ENCODE results near the gene USP24.

Gene USP24

DNA sequence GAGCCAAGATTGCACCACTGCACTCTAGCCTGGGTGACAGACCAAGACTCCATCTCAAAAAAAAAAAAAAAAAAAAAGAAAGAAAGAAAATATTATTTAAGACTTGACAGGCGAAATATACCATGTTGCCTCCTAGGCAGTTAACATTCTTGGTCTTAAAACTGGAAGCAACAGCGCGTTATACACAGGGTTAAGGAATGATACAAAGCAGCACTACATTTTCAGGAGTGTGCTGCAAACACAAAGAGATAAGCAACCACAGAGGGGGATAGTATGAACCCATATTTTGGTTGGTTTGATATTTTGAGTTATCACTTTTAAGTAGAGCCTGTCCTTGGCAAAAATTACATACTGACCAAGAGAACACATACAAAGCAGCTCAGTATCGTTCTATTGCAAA lies 25.1 kb downstream of the USP24 start:
- Histone ChIP-seq H3K4me3 (ENCODE audit: insufficient read length, low read depth) (no peak overlapping the region), H3K9me3 (ENCODE audit: insufficient read depth, low read length) (peaks cover 16% of the 10 kb centered on the region), H3K27me3 (ENCODE audit: insufficient read depth, insufficient read length) (no peaks in the 10 kb centered on the region), H3K9ac (ENCODE audit: insufficient read length, low read depth) (no peak overlapping the region), H3K4me1 (ENCODE audit: insufficient read depth, insufficient read length) (no peaks in the 10 kb centered on the region), H3K36me3 (ENCODE audit: insufficient read depth, insufficient read length, low read length) (peaks cover 9% of the 10 kb centered on the region)
- TF ChIP-seq ZNF274 (IDR thresholded peaks at IDR 0.05; ENCODE audit: low read depth, low read length): no peak
- TF ChIP-seq SUZ12 (IDR thresholded peaks at IDR 0.05; ENCODE audit: extremely low read depth, insufficient read depth, insufficient read length): no peak
- TF ChIP-seq YY1 (IDR thresholded peaks at IDR 0.05; ENCODE audit: insufficient read depth, insufficient read length): no peak
- DNase-seq (ENCODE audit: low read depth, low spot score): no peak

DNA sequence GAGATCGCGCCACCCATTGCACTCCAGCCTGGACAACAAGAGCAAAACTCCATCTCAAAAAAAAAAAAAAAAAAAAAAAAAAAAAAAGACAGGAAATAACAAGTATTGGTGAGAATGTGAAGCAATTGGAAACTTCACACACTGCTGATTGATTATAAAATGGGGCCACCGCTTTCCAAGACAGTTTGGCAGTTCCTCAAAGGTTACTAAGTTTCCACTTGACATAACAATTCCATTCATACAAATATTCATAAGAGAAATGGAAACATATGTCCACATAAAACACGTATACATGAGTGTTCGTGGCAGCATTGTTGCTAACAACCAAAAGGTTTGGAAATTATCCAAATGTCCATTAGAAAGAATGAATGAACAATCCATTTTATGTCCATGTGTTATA lies 26.3 kb downstream of the USP24 start:
- no peaks in the 10 kb centered on the region for H3K27me3 ChIP-seq (ENCODE audit: insufficient read depth, insufficient read length)
- no peaks in the 10 kb centered on the region for H3K4me1 ChIP-seq (ENCODE audit: insufficient read depth, insufficient read length)
- no peak overlapping the region for H3K9ac ChIP-seq (ENCODE audit: insufficient read length, low read depth)
- H3K36me3 ChIP-seq (ENCODE audit: insufficient read depth, insufficient read length, low read length): no peaks in the 10 kb centered on the region
- peaks cover 28% of the 10 kb centered on the region for H3K9me3 ChIP-seq (ENCODE audit: insufficient read depth, low read length)
- no peak for DNase-seq (ENCODE audit: low read depth, low spot score)
- TF ChIP-seq SUZ12 (IDR thresholded peaks at IDR 0.05; ENCODE audit: extremely low read depth, insufficient read depth, insufficient read length): no peak
- no peak for TF ChIP-seq YY1 (IDR thresholded peaks at IDR 0.05; ENCODE audit: insufficient read depth, insufficient read length)
- TF ChIP-seq ZNF274 (IDR thresholded peaks at IDR 0.05; ENCODE audit: low read depth, low read length): no peak
- H3K4me3 ChIP-seq (ENCODE audit: insufficient read length, low read depth): no peak overlapping the region

DNA sequence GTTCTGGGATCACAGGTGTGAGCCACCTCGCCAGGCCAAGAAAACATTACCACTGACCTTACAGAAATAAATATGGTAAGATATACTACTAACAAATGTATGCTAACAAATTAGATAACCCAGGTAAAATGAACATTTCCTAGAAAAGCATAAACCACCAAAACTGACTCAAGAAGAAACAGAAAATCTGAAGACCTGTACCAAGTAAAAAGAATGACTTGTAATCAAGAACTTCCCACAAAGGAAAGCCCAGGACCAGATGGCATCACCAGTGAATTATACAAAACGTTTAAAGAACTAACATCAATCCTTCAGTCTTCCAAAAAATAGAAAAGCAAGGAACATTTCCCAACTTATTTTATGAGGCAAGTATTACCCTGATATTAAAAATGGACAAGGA lies 29.3 kb downstream of the USP24 start:
- TF ChIP-seq ZNF274 (IDR thresholded peaks at IDR 0.05; ENCODE audit: low read depth, low read length): no peak
- TF ChIP-seq YY1 (IDR thresholded peaks at IDR 0.05; ENCODE audit: insufficient read depth, insufficient read length): no peak
- no peak for TF ChIP-seq SUZ12 (IDR thresholded peaks at IDR 0.05; ENCODE audit: extremely low read depth, insufficient read depth, insufficient read length)
- no peak overlapping the region for H3K4me3 ChIP-seq (ENCODE audit: insufficient read length, low read depth)
- DNase-seq (ENCODE audit: low read depth, low spot score): no peak
- no peaks in the 10 kb centered on the region for H3K27me3 ChIP-seq (ENCODE audit: insufficient read depth, insufficient read length)
- H3K36me3 ChIP-seq (ENCODE audit: insufficient read depth, insufficient read length, low read length): no peaks in the 10 kb centered on the region
- no peak overlapping the region for H3K9ac ChIP-seq (ENCODE audit: insufficient read length, low read depth)
- no peaks in the 10 kb centered on the region for H3K4me1 ChIP-seq (ENCODE audit: insufficient read depth, insufficient read length)
- H3K9me3 ChIP-seq (ENCODE audit: insufficient read depth, low read length): peaks cover 38% of the 10 kb centered on the region

DNA sequence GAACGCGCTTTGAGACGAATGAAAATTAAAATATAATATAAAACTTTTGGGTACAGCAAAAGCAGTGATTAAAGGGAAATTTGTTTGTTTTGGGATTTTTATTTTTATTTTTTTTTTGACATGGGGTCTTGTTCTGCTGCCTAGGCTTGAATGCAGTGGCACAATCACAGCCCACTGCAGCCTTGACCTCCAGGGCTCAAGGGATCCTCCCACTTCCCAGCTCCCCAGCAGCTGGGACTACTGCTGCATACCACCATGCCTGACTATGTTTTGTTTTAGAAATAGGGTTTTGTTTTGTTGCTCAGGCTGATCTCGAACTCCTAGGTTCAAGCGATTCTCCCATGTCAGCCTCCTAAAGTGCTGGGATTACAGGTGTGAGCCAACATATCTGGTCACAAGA lies 30.3 kb downstream of the USP24 start:
- no peaks in the 10 kb centered on the region for H3K36me3 ChIP-seq (ENCODE audit: insufficient read depth, insufficient read length, low read length)
- H3K9me3 ChIP-seq (ENCODE audit: insufficient read depth, low read length): peaks cover 38% of the 10 kb centered on the region
- no peak for DNase-seq (ENCODE audit: low read depth, low spot score)
- no peak for TF ChIP-seq ZNF274 (IDR thresholded peaks at IDR 0.05; ENCODE audit: low read depth, low read length)
- no peak for TF ChIP-seq SUZ12 (IDR thresholded peaks at IDR 0.05; ENCODE audit: extremely low read depth, insufficient read depth, insufficient read length)
- TF ChIP-seq YY1 (IDR thresholded peaks at IDR 0.05; ENCODE audit: insufficient read depth, insufficient read length): no peak
- no peak overlapping the region for H3K4me3 ChIP-seq (ENCODE audit: insufficient read length, low read depth)
- no peaks in the 10 kb centered on the region for H3K27me3 ChIP-seq (ENCODE audit: insufficient read depth, insufficient read length)
- no peaks in the 10 kb centered on the region for H3K4me1 ChIP-seq (ENCODE audit: insufficient read depth, insufficient read length)
- H3K9ac ChIP-seq (ENCODE audit: insufficient read length, low read depth): no peak overlapping the region

DNA sequence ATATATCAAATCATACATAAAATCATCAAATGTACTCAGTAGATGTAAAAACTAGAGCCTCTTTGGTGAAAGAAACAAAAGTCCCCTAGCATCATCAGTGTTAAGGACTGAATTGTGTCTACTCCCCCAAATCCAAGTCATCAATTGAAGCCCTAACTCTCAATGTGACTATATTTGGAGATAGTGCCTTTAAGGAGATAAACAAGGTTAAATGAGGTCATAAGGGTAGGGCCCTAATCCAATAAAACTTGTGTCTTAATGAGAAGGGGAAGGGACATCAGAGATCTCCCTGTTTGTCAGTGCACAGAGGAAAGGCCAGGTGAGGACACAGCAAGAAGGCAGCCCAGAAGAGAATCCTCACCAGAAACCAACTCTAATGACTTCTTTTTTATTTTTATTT lies 33.5 kb downstream of the USP24 start:
- Histone ChIP-seq H3K4me1 (ENCODE audit: insufficient read depth, insufficient read length) (no peaks in the 10 kb centered on the region), H3K36me3 (ENCODE audit: insufficient read depth, insufficient read length, low read length) (peaks cover 10% of the 10 kb centered on the region), H3K9ac (ENCODE audit: insufficient read length, low read depth) (no peak overlapping the region), H3K9me3 (ENCODE audit: insufficient read depth, low read length) (peaks cover 36% of the 10 kb centered on the region), H3K27me3 (ENCODE audit: insufficient read depth, insufficient read length) (no peaks in the 10 kb centered on the region), H3K4me3 (ENCODE audit: insufficient read length, low read depth) (no peak overlapping the region)
- no peak for TF ChIP-seq SUZ12 (IDR thresholded peaks at IDR 0.05; ENCODE audit: extremely low read depth, insufficient read depth, insufficient read length)
- TF ChIP-seq ZNF274 (IDR thresholded peaks at IDR 0.05; ENCODE audit: low read depth, low read length): no peak
- TF ChIP-seq YY1 (IDR thresholded peaks at IDR 0.05; ENCODE audit: insufficient read depth, insufficient read length): no peak
- no peak for DNase-seq (ENCODE audit: low read depth, low spot score)

DNA sequence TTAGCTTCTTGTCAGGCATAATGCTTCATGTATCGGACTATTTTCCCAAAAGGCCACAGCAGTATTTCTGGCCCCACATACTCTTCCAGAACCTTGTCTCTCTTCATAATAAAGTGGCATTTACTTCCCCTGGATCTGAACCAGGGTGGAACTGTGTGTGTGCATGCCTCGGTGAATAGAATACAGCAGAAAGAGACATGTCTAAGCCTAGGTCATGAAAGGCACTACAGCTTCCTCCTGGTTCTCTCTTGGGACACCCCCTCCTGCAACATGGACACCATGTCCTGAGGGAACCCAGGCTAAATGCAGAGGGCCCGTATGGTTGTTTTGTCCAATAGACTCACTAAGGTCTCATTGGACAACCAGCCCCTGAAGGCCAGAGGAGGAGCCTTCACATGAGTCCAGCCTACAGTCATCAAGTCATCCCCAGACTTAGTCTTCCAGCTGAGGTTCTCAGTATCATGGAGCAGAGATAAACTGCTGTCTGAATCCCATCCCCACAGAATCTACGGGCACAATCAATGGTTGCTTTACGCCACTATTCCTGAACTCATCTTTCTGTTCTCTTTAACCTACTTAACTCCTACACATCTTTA lies 35.0 kb downstream of the USP24 start:
- Histone ChIP-seq H3K36me3 (ENCODE audit: insufficient read depth, insufficient read length, low read length) (peaks cover 19% of the 10 kb centered on the region), H3K9ac (ENCODE audit: insufficient read length, low read depth) (no peak overlapping the region), H3K4me3 (ENCODE audit: insufficient read length, low read depth) (no peak overlapping the region), H3K4me1 (ENCODE audit: insufficient read depth, insufficient read length) (no peaks in the 10 kb centered on the region), H3K9me3 (ENCODE audit: insufficient read depth, low read length) (peaks cover 23% of the 10 kb centered on the region), H3K27me3 (ENCODE audit: insufficient read depth, insufficient read length) (no peaks in the 10 kb centered on the region)
- TF ChIP-seq YY1 (IDR thresholded peaks at IDR 0.05; ENCODE audit: insufficient read depth, insufficient read length) (no peak), ZNF274 (IDR thresholded peaks at IDR 0.05; ENCODE audit: low read depth, low read length) (no peak), SUZ12 (IDR thresholded peaks at IDR 0.05; ENCODE audit: extremely low read depth, insufficient read depth, insufficient read length) (no peak)
- no peak for DNase-seq (ENCODE audit: low read depth, low spot score)

DNA sequence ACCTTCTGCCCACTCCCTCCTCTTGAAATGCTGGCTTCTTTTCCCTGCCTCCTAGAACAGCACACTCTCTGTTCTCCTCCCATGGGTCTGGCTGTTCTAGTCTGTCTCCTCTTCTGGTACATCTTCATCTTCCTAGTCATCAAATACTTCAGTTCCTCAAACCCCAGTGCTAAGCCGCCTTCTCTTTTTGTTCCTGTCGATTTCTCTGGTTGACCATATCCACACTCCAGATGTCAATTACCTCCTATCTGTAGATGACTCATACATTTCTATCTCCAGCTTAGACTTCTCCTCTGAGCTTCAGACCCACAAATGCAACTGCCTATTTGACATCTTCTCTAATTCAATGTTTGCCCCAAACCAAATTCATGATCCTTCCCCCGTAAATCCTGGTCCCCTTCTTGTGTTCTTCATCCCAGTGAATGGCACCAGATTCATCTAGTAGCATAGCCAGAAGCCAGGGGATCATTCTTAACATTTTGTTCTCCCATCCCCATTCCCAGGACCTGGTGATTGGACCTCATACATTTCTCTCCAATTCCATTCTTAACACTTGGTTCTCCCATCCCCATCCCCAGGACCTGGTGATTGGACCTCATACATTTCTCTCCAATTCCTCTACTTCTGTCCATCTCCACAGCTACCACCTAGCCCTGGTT lies 35.9 kb downstream of the USP24 start:
- H3K9me3 ChIP-seq (ENCODE audit: insufficient read depth, low read length): peaks cover 14% of the 10 kb centered on the region
- H3K27me3 ChIP-seq (ENCODE audit: insufficient read depth, insufficient read length): no peaks in the 10 kb centered on the region
- no peak overlapping the region for H3K4me3 ChIP-seq (ENCODE audit: insufficient read length, low read depth)
- no peaks in the 10 kb centered on the region for H3K4me1 ChIP-seq (ENCODE audit: insufficient read depth, insufficient read length)
- no peak overlapping the region for H3K9ac ChIP-seq (ENCODE audit: insufficient read length, low read depth)
- TF ChIP-seq SUZ12 (IDR thresholded peaks at IDR 0.05; ENCODE audit: extremely low read depth, insufficient read depth, insufficient read length) (no peak), YY1 (IDR thresholded peaks at IDR 0.05; ENCODE audit: insufficient read depth, insufficient read length) (no peak), ZNF274 (IDR thresholded peaks at IDR 0.05; ENCODE audit: low read depth, low read length) (no peak)
- H3K36me3 ChIP-seq (ENCODE audit: insufficient read depth, insufficient read length, low read length): peaks cover 22% of the 10 kb centered on the region
- DNase-seq (ENCODE audit: low read depth, low spot score): no peak
